ENCODE results near the gene CREB3L2.

GRCh38 chr7:137836113-137836509 is 165.8 kb downstream of the CREB3L2 start:
- no peak for TF ChIP-seq CTCF (IDR thresholded peaks at IDR 0.05)
- TF ChIP-seq POLR2A (IDR thresholded peaks at IDR 0.05) = no peak

Data from lower leg skin (tissue), 3 donors.